ENCODE results near the gene CPZ.
"Not testable (repeated sequence)": the region's sequence is repeated elsewhere in the genome, so short reads cannot be mapped to it uniquely, and the experiment has no call there.

CPZ gene

DNA sequence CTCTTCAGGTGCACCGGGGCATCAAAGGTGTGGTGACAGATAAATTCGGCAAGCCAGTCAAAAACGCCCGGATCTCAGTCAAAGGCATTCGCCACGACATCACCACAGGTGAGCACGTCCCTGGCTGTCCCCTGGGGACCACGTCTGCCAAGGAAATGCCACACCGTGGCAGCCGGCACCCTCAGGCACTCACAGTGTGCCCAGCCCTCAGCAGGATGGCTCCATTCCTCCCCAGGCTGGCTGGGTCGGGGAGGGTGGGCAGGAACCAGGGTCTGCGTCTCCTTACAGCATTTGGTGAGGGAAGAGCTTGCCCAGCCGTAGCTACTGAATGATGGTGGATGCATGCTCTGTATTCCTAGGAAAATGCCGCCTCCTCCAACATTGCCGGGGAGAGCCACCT lies 25.9 kb downstream of the CPZ start:
- Histone ChIP-seq H3K27ac (ENCODE audit: low read length) (no peak overlapping the region), H3K9me3 (ENCODE audit: insufficient read depth, low read depth, low read length) (no peaks in the 10 kb centered on the region), H3K4me3 (ENCODE audit: low read length) (no peak overlapping the region), H3K36me3 (ENCODE audit: insufficient read depth, low read depth, low read length) (peaks cover 4% of the 10 kb centered on the region; the same call in 1 of the 2 replicates), H3K4me1 (ENCODE audit: insufficient read depth, low read length) (no peaks in the 10 kb centered on the region), H3K9ac (ENCODE audit: low read depth, low read length) (no peak overlapping the region), H3K27me3 (ENCODE audit: insufficient read depth, low read length) (no peaks in the 10 kb centered on the region)

DNA sequence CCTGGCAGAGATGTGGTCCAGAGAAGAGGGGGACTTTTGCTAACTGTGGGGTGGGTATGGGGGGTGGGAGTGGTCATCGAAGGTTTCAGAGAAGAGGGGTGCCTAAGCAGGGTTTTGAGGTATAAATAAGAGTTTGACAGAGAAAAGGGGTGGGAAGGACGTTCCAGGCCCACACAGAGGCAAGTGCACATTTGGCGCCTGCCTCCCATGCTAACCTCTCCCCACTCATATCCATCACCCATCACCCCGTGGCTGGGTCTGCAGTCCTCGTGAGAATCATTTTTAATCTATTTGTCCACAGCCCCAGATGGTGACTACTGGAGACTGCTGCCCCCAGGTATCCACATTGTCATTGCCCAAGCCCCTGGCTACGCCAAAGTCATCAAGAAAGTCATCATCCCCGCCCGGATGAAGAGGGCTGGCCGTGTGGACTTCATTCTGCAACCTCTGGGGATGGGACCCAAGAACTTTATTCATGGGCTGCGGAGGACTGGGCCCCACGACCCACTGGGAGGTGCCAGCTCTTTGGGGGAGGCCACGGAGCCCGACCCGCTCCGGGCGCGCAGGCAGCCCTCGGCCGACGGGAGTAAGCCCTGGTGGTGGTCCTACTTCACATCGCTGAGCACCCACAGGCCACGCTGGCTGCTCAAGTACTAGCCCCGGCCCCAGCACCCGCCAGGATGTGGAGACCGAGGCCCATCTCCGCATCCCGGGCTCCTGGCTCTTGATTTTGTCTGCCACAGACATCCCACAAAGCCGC lies 26.6 kb downstream of the CPZ start:
- Histone ChIP-seq H3K27me3 (ENCODE audit: insufficient read depth, low read length) (no peaks in the 10 kb centered on the region), H3K36me3 (ENCODE audit: insufficient read depth, low read depth, low read length) (peaks cover 4% of the 10 kb centered on the region; the same call in 1 of the 2 replicates), H3K9me3 (ENCODE audit: insufficient read depth, low read depth, low read length) (no peaks in the 10 kb centered on the region), H3K9ac (ENCODE audit: low read depth, low read length) (no peak overlapping the region), H3K27ac (ENCODE audit: low read length) (no peak overlapping the region), H3K4me3 (ENCODE audit: low read length) (no peak overlapping the region), H3K4me1 (ENCODE audit: insufficient read depth, low read length) (no peaks in the 10 kb centered on the region)

- H3K9me3 ChIP-seq (ENCODE audit: insufficient read depth, low read depth, low read length); H3K9ac ChIP-seq (ENCODE audit: low read depth, low read length); H3K4me3 ChIP-seq (ENCODE audit: low read length); H3K4me1 ChIP-seq (ENCODE audit: insufficient read depth, low read length); H3K36me3 ChIP-seq (ENCODE audit: insufficient read depth, low read depth, low read length); H3K27ac ChIP-seq (ENCODE audit: low read length); H3K27me3 ChIP-seq (ENCODE audit: insufficient read depth, low read length): not testable (repeated sequence)
Measured at GRCh38 chr4:8621135-8621534, 28.6 kb downstream of the CPZ start.

DNA sequence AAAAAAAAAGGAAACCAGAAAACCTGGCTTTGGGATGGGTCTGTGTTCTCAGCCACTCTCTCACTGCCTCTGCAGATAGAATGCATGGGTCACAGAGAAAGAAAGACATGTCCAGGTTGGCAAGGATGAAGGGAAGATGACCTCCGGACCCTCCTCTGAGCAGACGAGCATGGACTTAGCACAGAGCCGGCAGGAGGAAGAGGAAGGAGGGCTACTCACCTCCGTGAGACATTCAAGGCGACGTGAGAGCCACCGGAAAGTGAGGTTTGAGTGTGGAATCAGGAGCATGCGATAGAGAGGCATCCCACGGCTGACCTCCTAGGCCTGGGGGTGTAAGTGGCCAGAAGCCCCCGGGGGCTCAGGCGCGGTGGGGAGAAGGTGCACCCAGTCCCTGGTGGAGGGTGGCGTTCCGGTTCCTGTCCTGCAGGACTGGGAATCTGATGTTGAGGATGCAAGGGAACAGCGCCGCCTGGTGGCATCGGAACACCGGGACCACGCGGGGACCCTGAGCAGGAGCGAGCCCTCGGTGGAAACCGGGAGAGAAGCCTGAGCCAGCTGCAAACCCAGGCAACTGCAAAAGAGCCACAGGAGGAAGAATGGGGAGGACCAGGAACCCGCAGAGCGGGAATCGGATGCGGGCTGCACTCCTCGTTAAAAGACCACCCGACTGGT lies 32.2 kb downstream of the CPZ start:
- H3K27me3 ChIP-seq (ENCODE audit: insufficient read depth, low read length); H3K9ac ChIP-seq (ENCODE audit: low read depth, low read length); H3K27ac ChIP-seq (ENCODE audit: low read length); H3K9me3 ChIP-seq (ENCODE audit: insufficient read depth, low read depth, low read length); H3K36me3 ChIP-seq (ENCODE audit: insufficient read depth, low read depth, low read length); H3K4me1 ChIP-seq (ENCODE audit: insufficient read depth, low read length); H3K4me3 ChIP-seq (ENCODE audit: low read length): not testable (repeated sequence)

- H3K9ac ChIP-seq (ENCODE audit: low read depth, low read length); H3K4me1 ChIP-seq (ENCODE audit: insufficient read depth, low read length); H3K9me3 ChIP-seq (ENCODE audit: insufficient read depth, low read depth, low read length); H3K27ac ChIP-seq (ENCODE audit: low read length); H3K4me3 ChIP-seq (ENCODE audit: low read length); H3K27me3 ChIP-seq (ENCODE audit: insufficient read depth, low read length); H3K36me3 ChIP-seq (ENCODE audit: insufficient read depth, low read depth, low read length): not testable (repeated sequence)
Measured at GRCh38 chr4:8630240-8630905, 37.8 kb downstream of the CPZ start.

GRCh38 chr4:8631896-8632295 lies 39.3 kb downstream of the CPZ start:
- H3K4me1 ChIP-seq (ENCODE audit: insufficient read depth, low read length); H3K9ac ChIP-seq (ENCODE audit: low read depth, low read length); H3K4me3 ChIP-seq (ENCODE audit: low read length); H3K27ac ChIP-seq (ENCODE audit: low read length); H3K9me3 ChIP-seq (ENCODE audit: insufficient read depth, low read depth, low read length); H3K27me3 ChIP-seq (ENCODE audit: insufficient read depth, low read length); H3K36me3 ChIP-seq (ENCODE audit: insufficient read depth, low read depth, low read length): not testable (repeated sequence)

- H3K4me1 ChIP-seq (ENCODE audit: insufficient read depth, low read length); H3K4me3 ChIP-seq (ENCODE audit: low read length); H3K36me3 ChIP-seq (ENCODE audit: insufficient read depth, low read depth, low read length); H3K27me3 ChIP-seq (ENCODE audit: insufficient read depth, low read length); H3K9ac ChIP-seq (ENCODE audit: low read depth, low read length); H3K27ac ChIP-seq (ENCODE audit: low read length); H3K9me3 ChIP-seq (ENCODE audit: insufficient read depth, low read depth, low read length): not testable (repeated sequence)
Measured at GRCh38 chr4:8634773-8635172, 42.2 kb downstream of the CPZ start.

- H3K27me3 ChIP-seq (ENCODE audit: insufficient read depth, low read length); H3K36me3 ChIP-seq (ENCODE audit: insufficient read depth, low read depth, low read length); H3K9ac ChIP-seq (ENCODE audit: low read depth, low read length); H3K9me3 ChIP-seq (ENCODE audit: insufficient read depth, low read depth, low read length); H3K4me3 ChIP-seq (ENCODE audit: low read length); H3K27ac ChIP-seq (ENCODE audit: low read length); H3K4me1 ChIP-seq (ENCODE audit: insufficient read depth, low read length): not testable (repeated sequence)
Measured at GRCh38 chr4:8635897-8636554, 43.5 kb downstream of the CPZ start.

- H3K27ac ChIP-seq (ENCODE audit: low read length) = no peak overlapping the region
- H3K4me3 ChIP-seq (ENCODE audit: low read length) = no peak overlapping the region
- H3K36me3 ChIP-seq (ENCODE audit: insufficient read depth, low read depth, low read length) = no peaks in the 10 kb centered on the region
- H3K9ac ChIP-seq (ENCODE audit: low read depth, low read length) = no peak overlapping the region
- H3K9me3 ChIP-seq (ENCODE audit: insufficient read depth, low read depth, low read length) = no peaks in the 10 kb centered on the region
- no peaks in the 10 kb centered on the region for H3K4me1 ChIP-seq (ENCODE audit: insufficient read depth, low read length)
- H3K27me3 ChIP-seq (ENCODE audit: insufficient read depth, low read length) = peaks cover 9% of the 10 kb centered on the region
Measured at GRCh38 chr4:8637456-8637984, 45.0 kb downstream of the CPZ start.

GRCh38 chr4:8639021-8639420 lies 46.5 kb downstream of the CPZ start:
- Histone ChIP-seq H3K9me3 (ENCODE audit: insufficient read depth, low read depth, low read length) (no peaks in the 10 kb centered on the region), H3K27ac (ENCODE audit: low read length) (no peak overlapping the region), H3K4me1 (ENCODE audit: insufficient read depth, low read length) (no peaks in the 10 kb centered on the region), H3K27me3 (ENCODE audit: insufficient read depth, low read length) (peaks cover 9% of the 10 kb centered on the region), H3K36me3 (ENCODE audit: insufficient read depth, low read depth, low read length) (no peaks in the 10 kb centered on the region), H3K4me3 (ENCODE audit: low read length) (no peak overlapping the region), H3K9ac (ENCODE audit: low read depth, low read length) (no peak overlapping the region)

GRCh38 chr4:8639777-8640720 lies 47.5 kb downstream of the CPZ start:
- Histone ChIP-seq H3K27ac (ENCODE audit: low read length) (no peak overlapping the region), H3K9ac (ENCODE audit: low read depth, low read length) (no peak overlapping the region), H3K36me3 (ENCODE audit: insufficient read depth, low read depth, low read length) (no peaks in the 10 kb centered on the region), H3K9me3 (ENCODE audit: insufficient read depth, low read depth, low read length) (no peaks in the 10 kb centered on the region), H3K27me3 (ENCODE audit: insufficient read depth, low read length) (peaks cover 9% of the 10 kb centered on the region), H3K4me3 (ENCODE audit: low read length) (no peak overlapping the region), H3K4me1 (ENCODE audit: insufficient read depth, low read length) (no peaks in the 10 kb centered on the region)

Data from iPS-20b (cell line).